HepG2 (cell line): ENCODE data around the gene OBSL1. TPM values are rescaled to one million over a fixed set of nuclear protein-coding genes. Genes with fewer than 3 reads are reported as not detected.

Experiments used
- ATM ChIP-seq: fragments of 450-650 bp; IDR thresholded peaks from 2 replicates; pipeline ENCODE4 v1.7.1; 2017; ENCODE audit warnings: mild to moderate bottlenecking, borderline replicate concordance
- GABPA ChIP-seq, 2 experiments: IDR thresholded peaks; 2 replicates each; pipeline ENCODE4 v1.6.1; 2011 to 2016; ENCODE audit warnings: low read depth in 2 of 2, low read length in 1 of 2, missing biosample characterization in 1 of 2, missing genetic modification characterization in 1 of 2
- HNRNPLL ChIP-seq: fragments of 200-400 bp; formaldehyde crosslinking; IDR thresholded peaks from 2 replicates; pipeline ENCODE4 v1.6.1; 2017; ENCODE audit warnings: mild to moderate bottlenecking, low read depth, low read length; ENCODE audit not compliant: poor library complexity, severe bottlenecking
- KLF11 ChIP-seq: IDR thresholded peaks from 2 replicates; pipeline ENCODE4 v1.6.1; 2016; ENCODE audit warnings: missing compliant biosample characterization
- MED8 ChIP-seq: sonication (generic); formaldehyde crosslinking; IDR thresholded peaks from 2 replicates; pipeline ENCODE4 v1.8.1; 2023; ENCODE audit warnings: mild to moderate bottlenecking, missing genetic modification reagents; ENCODE audit not compliant: insufficient replicate concordance
- NR2F2 ChIP-seq: IDR thresholded peaks from 2 replicates; pipeline ENCODE4 v1.6.1; 2012; ENCODE audit warnings: low read depth, inconsistent platforms, borderline replicate concordance
- SMAD9 ChIP-seq: sonication (generic); formaldehyde crosslinking; IDR thresholded peaks from 2 replicates; pipeline ENCODE4 v1.5.1; 2020; ENCODE audit warnings: mild to moderate bottlenecking, missing genetic modification reagents
- TCF12 ChIP-seq, 2 experiments: fragments of 450-650 bp in 1 of 2; sonication (generic) in 1 of 2; formaldehyde crosslinking in 1 of 2; IDR thresholded peaks; 2 replicates each; pipeline versions ENCODE4 v1.6.1 to v1.8.0; 2017 to 2022; ENCODE audit warnings: antibody characterized with exemption in 1 of 2, mild to moderate bottlenecking in 1 of 2, missing genetic modification reagents in 1 of 2, moderate library complexity in 1 of 2
- ZNF790 ChIP-seq: sonication (generic); formaldehyde crosslinking; IDR thresholded peaks from 2 replicates; pipeline ENCODE4 v1.8.0; 2022; ENCODE audit warnings: missing genetic modification reagents, mild to moderate bottlenecking, borderline replicate concordance
- polyA plus RNA-seq, 8 experiments: library from polyadenylated mRNA; depleted of rRNA in 3 of 8; stranded (reverse) in 7 of 8; unstranded in 1 of 8; fragments of >200 nt; fragmentation: Illumina TruSeq in 4 of 8; extraction: Trizol in 4 of 8; gene quantifications; 2 replicates each; pipeline versions ENCODE4 v1.2.1 to v1.2.3, GENCODE V29; 2011 to 2016; ENCODE audit warnings: low read depth in 4 of 8, missing spikeins in 1 of 8, mixed read lengths in 1 of 8; ENCODE audit not compliant: insufficient read depth in 1 of 8
- total RNA-seq, 5 experiments: library from RNA; depleted of rRNA; stranded (reverse); fragments of >200 nt; fragmentation: Illumina TruSeq; extraction: Trizol; gene quantifications; 2 replicates each; pipeline ENCODE4 v1.2.3, GENCODE V29; 2016; ENCODE audit warnings: low read depth in 1 of 5
- TF ChIP-seq, protein P1 (sequence below): sonication (generic); formaldehyde crosslinking; IDR thresholded peaks from 2 replicates; pipeline ENCODE4 v1.5.0; 2020; ENCODE audit warnings: missing genetic modification reagents, mild to moderate bottlenecking, borderline replicate concordance
- TF ChIP-seq, protein P2 (sequence below), 2 experiments: sonication (generic) in 1 of 2; formaldehyde crosslinking in 1 of 2; IDR thresholded peaks; 2 replicates each; pipeline versions ENCODE4 v1.5.1 to v1.6.1; 2011 to 2020; ENCODE audit warnings: borderline replicate concordance in 1 of 2, low read depth in 1 of 2, low read length in 1 of 2, mild to moderate bottlenecking in 1 of 2, missing genetic modification reagents in 1 of 2, moderate library complexity in 1 of 2
- TF ChIP-seq, protein P3 (sequence below): IDR thresholded peaks from 2 replicates; pipeline ENCODE4 v1.6.1; 2016; ENCODE audit warnings: low read depth, missing genetic modification reagents, missing compliant biosample characterization
- TF ChIP-seq, protein P4 (sequence below): sonication (generic); formaldehyde crosslinking; IDR thresholded peaks from 2 replicates; pipeline ENCODE4 v1.8.1; 2023; ENCODE audit warnings: mild to moderate bottlenecking, missing genetic modification reagents
- TF ChIP-seq, protein P5 (sequence below): sonication (generic); formaldehyde crosslinking; IDR thresholded peaks from 2 replicates; pipeline ENCODE4 v1.4.0; 2020; ENCODE audit warnings: missing genetic modification reagents

The OBSL1 gene
- total and polyA plus RNA-seq, 2 of the 13 experiments (the other 11 are each of a cell fraction or from before 2014, with no cell fraction given), result 86.7 to 218 TPM

DNA sequence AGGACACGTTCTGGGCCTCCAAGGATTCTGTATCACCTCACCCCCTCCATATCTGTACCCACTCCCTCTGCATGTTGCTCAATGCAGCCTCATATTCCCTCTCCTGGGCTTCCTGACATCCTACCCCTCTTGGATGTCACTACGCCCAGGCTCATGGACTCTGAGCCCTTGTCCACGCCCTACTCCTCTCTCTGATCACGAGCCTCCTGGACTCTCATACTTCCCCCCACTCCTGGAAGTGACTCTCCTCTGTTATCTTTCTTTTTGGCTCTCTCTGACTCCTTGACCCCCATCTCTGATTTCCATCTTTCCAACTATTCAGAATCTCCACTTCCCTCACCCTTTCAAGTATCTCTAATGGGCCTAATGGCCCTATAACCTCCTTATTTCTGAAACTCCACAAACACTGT, 25.4 kb downstream of the OBSL1 start (continued):
- TF ChIP-seq ZNF790 (no peak), TCF12 (IDR thresholded peaks at IDR 0.05) (no peak), TCF12 (CRISPR knock-in tag; IDR thresholded peaks at IDR 0.05) (peak; percentile 42; the same call in 1 of the 2 replicates), GABPA (IDR thresholded peaks at IDR 0.05; ENCODE audit: low read depth, low read length) (no peak), GABPA (CRISPR knock-in tag; IDR thresholded peaks at IDR 0.05; ENCODE audit: low read depth) (peak; percentile 71), ATM (no peak), KLF11 (CRISPR knock-in tag) (no peak), NR2F2 (no peak; the same call in 1 of the 2 replicates), MED8 (no peak), SMAD9 (CRISPR knock-in tag) (no peak), HNRNPLL (no peak)
- TF ChIP-seq, protein P1, sequence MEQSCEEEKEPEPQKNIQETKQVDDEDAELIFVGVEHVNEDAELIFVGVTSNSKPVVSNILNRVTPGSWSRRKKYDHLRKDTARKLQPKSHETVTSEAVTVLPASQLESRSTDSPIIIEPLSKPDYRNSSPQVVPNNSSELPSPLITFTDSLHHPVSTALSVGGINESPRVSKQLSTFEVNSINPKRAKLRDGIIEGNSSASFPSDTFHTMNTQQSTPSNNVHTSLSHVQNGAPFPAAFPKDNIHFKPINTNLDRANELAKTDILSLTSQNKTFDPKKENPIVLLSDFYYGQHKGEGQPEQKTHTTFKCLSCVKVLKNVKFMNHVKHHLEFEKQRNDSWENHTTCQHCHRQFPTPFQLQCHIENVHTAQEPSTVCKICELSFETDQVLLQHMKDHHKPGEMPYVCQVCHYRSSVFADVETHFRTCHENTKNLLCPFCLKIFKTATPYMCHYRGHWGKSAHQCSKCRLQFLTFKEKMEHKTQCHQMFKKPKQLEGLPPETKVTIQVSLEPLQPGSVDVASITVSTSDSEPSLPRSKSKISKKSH (CRISPR knock-in tag), result no peak
- TF ChIP-seq, protein P2, sequence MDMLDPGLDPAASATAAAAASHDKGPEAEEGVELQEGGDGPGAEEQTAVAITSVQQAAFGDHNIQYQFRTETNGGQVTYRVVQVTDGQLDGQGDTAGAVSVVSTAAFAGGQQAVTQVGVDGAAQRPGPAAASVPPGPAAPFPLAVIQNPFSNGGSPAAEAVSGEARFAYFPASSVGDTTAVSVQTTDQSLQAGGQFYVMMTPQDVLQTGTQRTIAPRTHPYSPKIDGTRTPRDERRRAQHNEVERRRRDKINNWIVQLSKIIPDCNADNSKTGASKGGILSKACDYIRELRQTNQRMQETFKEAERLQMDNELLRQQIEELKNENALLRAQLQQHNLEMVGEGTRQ (IDR thresholded peaks at IDR 0.05; ENCODE audit: low read depth, low read length), result no peak
- TF ChIP-seq, protein P2 (CRISPR knock-in tag; IDR thresholded peaks at IDR 0.05; ENCODE audit: borderline replicate concordance), result no peak
- TF ChIP-seq, protein P3, sequence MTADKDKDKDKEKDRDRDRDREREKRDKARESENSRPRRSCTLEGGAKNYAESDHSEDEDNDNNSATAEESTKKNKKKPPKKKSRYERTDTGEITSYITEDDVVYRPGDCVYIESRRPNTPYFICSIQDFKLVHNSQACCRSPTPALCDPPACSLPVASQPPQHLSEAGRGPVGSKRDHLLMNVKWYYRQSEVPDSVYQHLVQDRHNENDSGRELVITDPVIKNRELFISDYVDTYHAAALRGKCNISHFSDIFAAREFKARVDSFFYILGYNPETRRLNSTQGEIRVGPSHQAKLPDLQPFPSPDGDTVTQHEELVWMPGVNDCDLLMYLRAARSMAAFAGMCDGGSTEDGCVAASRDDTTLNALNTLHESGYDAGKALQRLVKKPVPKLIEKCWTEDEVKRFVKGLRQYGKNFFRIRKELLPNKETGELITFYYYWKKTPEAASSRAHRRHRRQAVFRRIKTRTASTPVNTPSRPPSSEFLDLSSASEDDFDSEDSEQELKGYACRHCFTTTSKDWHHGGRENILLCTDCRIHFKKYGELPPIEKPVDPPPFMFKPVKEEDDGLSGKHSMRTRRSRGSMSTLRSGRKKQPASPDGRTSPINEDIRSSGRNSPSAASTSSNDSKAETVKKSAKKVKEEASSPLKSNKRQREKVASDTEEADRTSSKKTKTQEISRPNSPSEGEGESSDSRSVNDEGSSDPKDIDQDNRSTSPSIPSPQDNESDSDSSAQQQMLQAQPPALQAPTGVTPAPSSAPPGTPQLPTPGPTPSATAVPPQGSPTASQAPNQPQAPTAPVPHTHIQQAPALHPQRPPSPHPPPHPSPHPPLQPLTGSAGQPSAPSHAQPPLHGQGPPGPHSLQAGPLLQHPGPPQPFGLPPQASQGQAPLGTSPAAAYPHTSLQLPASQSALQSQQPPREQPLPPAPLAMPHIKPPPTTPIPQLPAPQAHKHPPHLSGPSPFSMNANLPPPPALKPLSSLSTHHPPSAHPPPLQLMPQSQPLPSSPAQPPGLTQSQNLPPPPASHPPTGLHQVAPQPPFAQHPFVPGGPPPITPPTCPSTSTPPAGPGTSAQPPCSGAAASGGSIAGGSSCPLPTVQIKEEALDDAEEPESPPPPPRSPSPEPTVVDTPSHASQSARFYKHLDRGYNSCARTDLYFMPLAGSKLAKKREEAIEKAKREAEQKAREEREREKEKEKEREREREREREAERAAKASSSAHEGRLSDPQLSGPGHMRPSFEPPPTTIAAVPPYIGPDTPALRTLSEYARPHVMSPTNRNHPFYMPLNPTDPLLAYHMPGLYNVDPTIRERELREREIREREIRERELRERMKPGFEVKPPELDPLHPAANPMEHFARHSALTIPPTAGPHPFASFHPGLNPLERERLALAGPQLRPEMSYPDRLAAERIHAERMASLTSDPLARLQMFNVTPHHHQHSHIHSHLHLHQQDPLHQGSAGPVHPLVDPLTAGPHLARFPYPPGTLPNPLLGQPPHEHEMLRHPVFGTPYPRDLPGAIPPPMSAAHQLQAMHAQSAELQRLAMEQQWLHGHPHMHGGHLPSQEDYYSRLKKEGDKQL, result no peak
- TF ChIP-seq, protein P4, sequence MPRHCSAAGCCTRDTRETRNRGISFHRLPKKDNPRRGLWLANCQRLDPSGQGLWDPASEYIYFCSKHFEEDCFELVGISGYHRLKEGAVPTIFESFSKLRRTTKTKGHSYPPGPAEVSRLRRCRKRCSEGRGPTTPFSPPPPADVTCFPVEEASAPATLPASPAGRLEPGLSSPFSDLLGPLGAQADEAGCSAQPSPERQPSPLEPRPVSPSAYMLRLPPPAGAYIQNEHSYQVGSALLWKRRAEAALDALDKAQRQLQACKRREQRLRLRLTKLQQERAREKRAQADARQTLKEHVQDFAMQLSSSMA (CRISPR knock-in tag), result no peak
- TF ChIP-seq, protein P5, sequence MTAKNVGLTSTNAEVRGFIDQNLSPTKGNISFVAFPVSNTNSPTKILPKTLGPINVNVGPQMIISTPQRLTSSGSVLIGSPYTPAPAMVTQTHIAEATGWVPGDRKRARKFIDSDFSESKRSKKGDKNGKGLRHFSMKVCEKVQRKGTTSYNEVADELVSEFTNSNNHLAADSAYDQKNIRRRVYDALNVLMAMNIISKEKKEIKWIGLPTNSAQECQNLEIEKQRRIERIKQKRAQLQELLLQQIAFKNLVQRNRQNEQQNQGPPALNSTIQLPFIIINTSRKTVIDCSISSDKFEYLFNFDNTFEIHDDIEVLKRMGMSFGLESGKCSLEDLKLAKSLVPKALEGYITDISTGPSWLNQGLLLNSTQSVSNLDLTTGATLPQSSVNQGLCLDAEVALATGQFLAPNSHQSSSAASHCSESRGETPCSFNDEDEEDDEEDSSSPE, result no peak
